Tibial nerve (tissue), 4 donors: ENCODE measurements around the gene RNASEH2A. TPM values are rescaled to one million over a fixed set of nuclear protein-coding genes. Genes with fewer than 3 reads are reported as not detected.
"Not testable (repeated sequence)": the region's sequence is repeated elsewhere in the genome, so short reads cannot be mapped to it uniquely, and the experiment has no call there.

Experiments used
- DNase-seq, 2 donors: peaks; one replicate each; pipeline ENCODE4 v3.0.0-alpha.2; 2019; ENCODE audit warnings: low spot score in 2 of 2
- H3K27ac ChIP-seq, 4 donors: fragments of 200-600 bp; sonication (generic) in 3 of 4; one replicate each; pipeline ENCODE4 v1.5.1; 2017 to 2019; ENCODE audit warnings: mild to moderate bottlenecking in 1 of 4
- H3K27me3 ChIP-seq, 2 donors: fragments of 200-600 bp; sonication (generic) in 1 of 2; one replicate each; pipeline versions ENCODE4 v1.5.1 to v1.6.0; 2017 to 2019
- H3K36me3 ChIP-seq, 3 donors: fragments of 200-600 bp; sonication (generic); one replicate each; pipeline ENCODE4 v1.5.1; 2018 to 2019
- H3K4me1 ChIP-seq, 4 donors: fragments of 200-600 bp; sonication (generic) in 3 of 4; one replicate each; pipeline ENCODE4 v1.5.1; 2017 to 2019
- H3K4me3 ChIP-seq, 4 donors: fragments of 200-600 bp; sonication (generic) in 3 of 4; one replicate each; pipeline ENCODE4 v1.5.1; 2017 to 2019; ENCODE audit warnings: mild to moderate bottlenecking in 1 of 4, moderate library complexity in 1 of 4
- H3K9me3 ChIP-seq, 4 donors: fragments of 200-600 bp; sonication (generic) in 3 of 4; one replicate each; pipeline ENCODE4 v1.5.1; 2017 to 2019
- CTCF ChIP-seq, 5 experiments: fragments of 200-600 bp in 3 of 5; fragments of 450-650 bp in 2 of 5; sonication (generic) in 3 of 5; IDR thresholded peaks; one replicate each; pipeline ENCODE4 v1.5.1; 2016 to 2019; ENCODE audit warnings: antibody characterized with exemption in 5 of 5, mild to moderate bottlenecking in 3 of 5, moderate library complexity in 2 of 5
- EP300 ChIP-seq, 2 donors: sonication (generic); formaldehyde crosslinking; IDR thresholded peaks; one replicate each; pipeline ENCODE4 v1.6.1; 2017; ENCODE audit warnings: antibody characterized with exemption in 2 of 2, mild to moderate bottlenecking in 1 of 2
- POLR2A ChIP-seq, 2 donors: fragments of 450-650 bp; IDR thresholded peaks; one replicate each; pipeline ENCODE4 v1.6.1; 2017; ENCODE audit warnings: antibody characterized with exemption in 2 of 2, mild to moderate bottlenecking in 2 of 2, moderate library complexity in 2 of 2
- WGBS, 2 donors: methylation state at CpG; one replicate each; pipeline ENCODE4 v1.1.5; 2018; 5-methylcytosine and 5-hydroxymethylcytosine counted together
- total RNA-seq, 4 donors: library from RNA; depleted of rRNA; stranded (reverse); fragments of >200 nt; gene quantifications; one replicate each; pipeline ENCODE4 v1.1.0, GENCODE V29; 2016

Gene RNASEH2A
- total RNA-seq, 4 donors from 2014 or later: 5.4 to 8.6 (median 6.7) TPM

- Histone ChIP-seq H3K27me3 (no peaks in the 10 kb centered on the region), H3K27ac (peak within 1 kb of the TSS; percentile 67 to 88 (median 80)), H3K4me3 (peak within 1 kb of the TSS; percentile 64 to 82 (median 78)), H3K9me3 (no peaks in the 10 kb centered on the region), H3K4me1 (peaks cover 0 to 32% (median 10%) of the 10 kb centered on the region in 4 donors), H3K36me3 (peaks cover 0 to 31% (median 0%) of the 10 kb centered on the region in 3 donors)
- TF ChIP-seq CTCF (IDR thresholded peaks at IDR 0.05) (peak in 1 of 5 experiments; percentile 8), POLR2A (IDR thresholded peaks at IDR 0.05) (peak; percentile 53 to 79), EP300 (IDR thresholded peaks at IDR 0.05) (peak in 1 of 2 donors; percentile 89)
- peak in 1 of 2 donors; percentile 47 for DNase-seq
- WGBS, 2 donors: 0 to 1% methylated on average over 15 to 43 of the region's 78 CpGs
Measured at GRCh38 chr19:12801466-12802266, 4.7 kb upstream of the RNASEH2A start, which contains the start of the genes PRDX2 and THSD8. TSS of gene PRDX2 (minus strand) at chr19:12801800. CDS start at chr19:12801261, 539 bp downstream. TSS of gene THSD8 (plus strand) at chr19:12802069. CDS start at chr19:12802072, 3 bp downstream.

GRCh38 chr19:12802267-12803106 is 3.9 kb upstream of the RNASEH2A start:
- peak overlapping the region; percentile 64 to 82 (median 78) for H3K4me3 ChIP-seq
- no peak for TF ChIP-seq POLR2A (IDR thresholded peaks at IDR 0.05)
- no peak for TF ChIP-seq CTCF (IDR thresholded peaks at IDR 0.05)
- no peak for TF ChIP-seq EP300 (IDR thresholded peaks at IDR 0.05)
- H3K27ac ChIP-seq: peak overlapping the region in 2 of 4 donors; percentile 81 to 88
- H3K9me3 ChIP-seq: no peaks in the 10 kb centered on the region
- peaks cover 0 to 27% (median 0%) of the 10 kb centered on the region in 3 donors for H3K36me3 ChIP-seq
- H3K4me1 ChIP-seq: peaks cover 0 to 38% (median 16%) of the 10 kb centered on the region in 4 donors
- no peak for DNase-seq
- 44% methylated on average over 22 of the region's 22 CpGs for WGBS, 2 donors
- H3K27me3 ChIP-seq: no peaks in the 10 kb centered on the region

- H3K4me1 ChIP-seq: peaks cover 0 to 39% (median 16%) of the 10 kb centered on the region in 4 donors
- 92 to 94% methylated on average over 26 of the region's 26 CpGs for WGBS, 2 donors
- H3K27me3 ChIP-seq: no peaks in the 10 kb centered on the region
Measured at GRCh38 chr19:12804051-12804450, 2.3 kb upstream of the RNASEH2A start.

GRCh38 chr19:12815088-12815487 is 8.7 kb downstream of the RNASEH2A start:
- H3K4me1 ChIP-seq: no peaks in the 10 kb centered on the region
- no peaks in the 10 kb centered on the region for H3K9me3 ChIP-seq
- DNase-seq: no peak
- TF ChIP-seq EP300 (IDR thresholded peaks at IDR 0.05) (no peak), CTCF (IDR thresholded peaks at IDR 0.05) (no peak), POLR2A (IDR thresholded peaks at IDR 0.05) (no peak)
- WGBS, 2 donors: 88 to 90% methylated on average over 7 of the region's 7 CpGs
- H3K4me3 ChIP-seq: no peak overlapping the region
- no peak overlapping the region for H3K27ac ChIP-seq
- H3K36me3 ChIP-seq: peaks cover 0 to 51% (median 0%) of the 10 kb centered on the region in 3 donors
- no peaks in the 10 kb centered on the region for H3K27me3 ChIP-seq

More at GRCh38 chr19:12804051-12804450, 2.3 kb upstream of the RNASEH2A start:
- no peak overlapping the region for H3K4me3 ChIP-seq
- no peak overlapping the region for H3K27ac ChIP-seq
- no peaks in the 10 kb centered on the region for H3K9me3 ChIP-seq
- DNase-seq: no peak
- TF ChIP-seq EP300 (IDR thresholded peaks at IDR 0.05) (no peak), POLR2A (IDR thresholded peaks at IDR 0.05) (no peak), CTCF (IDR thresholded peaks at IDR 0.05) (no peak)
- peaks cover 0 to 26% (median 0%) of the 10 kb centered on the region in 3 donors for H3K36me3 ChIP-seq

GRCh38 chr19:12817188-12817587 is 10.8 kb downstream of the RNASEH2A start:
- 92 to 93% methylated on average over 6 of the region's 6 CpGs for WGBS, 2 donors
- not testable (repeated sequence) for H3K27ac ChIP-seq

GRCh38 chr19:12817810-12818209 is 11.4 kb downstream of the RNASEH2A start:
- H3K27ac ChIP-seq, H3K4me1 ChIP-seq, H3K4me3 ChIP-seq, DNase-seq, H3K27me3 ChIP-seq, H3K9me3 ChIP-seq: not testable (repeated sequence)
- WGBS, 2 donors: 89 to 93% methylated on average over 11 of the region's 11 CpGs
- peaks cover 0 to 24% (median 0%) of the 10 kb centered on the region in 3 donors for H3K36me3 ChIP-seq

More at GRCh38 chr19:12817188-12817587, 10.8 kb downstream of the RNASEH2A start:
- peaks cover 0 to 30% (median 0%) of the 10 kb centered on the region in 3 donors for H3K36me3 ChIP-seq
- not testable (repeated sequence) for H3K4me1 ChIP-seq, H3K9me3 ChIP-seq, DNase-seq, H3K27me3 ChIP-seq, H3K4me3 ChIP-seq
